ENCODE measurements around the gene USF1. TPM values are rescaled to one million over a fixed set of nuclear protein-coding genes. Genes with fewer than 3 reads are reported as not detected.

Gene USF1
- total RNA-seq, 4 donors from 2014 or later = 35.9 to 55.7 (median 49.4) TPM

GRCh38 chr1:161088587-161089110, 42.9 kb upstream of the USF1 start:
- H3K4me3 ChIP-seq = peak overlapping the region; percentile 50 to 65 (median 64)
- H3K9me3 ChIP-seq = no peaks in the 10 kb centered on the region
- no peak for TF ChIP-seq CTCF (IDR thresholded peaks at IDR 0.05)
- no peak for TF ChIP-seq POLR2A (IDR thresholded peaks at IDR 0.05)
- DNase-seq = no peak
- peaks cover 16 to 85% (median 18%) of the 10 kb centered on the region in 3 donors for H3K4me1 ChIP-seq
- 41 to 86% methylated on average over 3 of the region's 3 CpGs for WGBS, 2 donors
- no peaks in the 10 kb centered on the region for H3K36me3 ChIP-seq
- H3K27ac ChIP-seq = peak overlapping the region; percentile 90 to 97 (median 94)
- intact Hi-C loops (cut with DNase I) = no loop called here
- no peaks in the 10 kb centered on the region for H3K27me3 ChIP-seq

GRCh38 chr1:161086457-161086856, 40.7 kb upstream of the USF1 start:
- Histone ChIP-seq H3K4me3 (peak overlapping the region; percentile 50 to 65 (median 64)), H3K27me3 (no peaks in the 10 kb centered on the region), H3K4me1 (peaks cover 26 to 85% (median 30%) of the 10 kb centered on the region in 3 donors), H3K9me3 (no peaks in the 10 kb centered on the region), H3K36me3 (no peaks in the 10 kb centered on the region), H3K27ac (peak overlapping the region; percentile 90 to 97 (median 94))
- peak in 1 of 4 donors; percentile 43 for TF ChIP-seq POLR2A (IDR thresholded peaks at IDR 0.05)
- TF ChIP-seq CTCF (IDR thresholded peaks at IDR 0.05) = no peak
- WGBS, 2 donors = 0 to 60% methylated on average over 1 to 2 of the region's 4 CpGs
- DNase-seq = no peak
- intact Hi-C loops (cut with DNase I) = no loop called here

GRCh38 chr1:161085165-161085564, 39.4 kb upstream of the USF1 start:
- peak overlapping the region; percentile 89 to 97 (median 94) for H3K27ac ChIP-seq
- no peaks in the 10 kb centered on the region for H3K27me3 ChIP-seq
- TF ChIP-seq CTCF (IDR thresholded peaks at IDR 0.05) = no peak
- no peak for TF ChIP-seq POLR2A (IDR thresholded peaks at IDR 0.05)
- no peaks in the 10 kb centered on the region for H3K9me3 ChIP-seq
- peak overlapping the region; percentile 50 to 65 (median 64) for H3K4me3 ChIP-seq
- peaks cover 0 to 3% (median 0%) of the 10 kb centered on the region in 3 donors for H3K36me3 ChIP-seq
- 57% methylated on average over 1 of the region's 2 CpGs; no CpG with 5 or more reads in 1 of the 2 donors for WGBS, 2 donors
- H3K4me1 ChIP-seq = peaks cover 33 to 86% (median 34%) of the 10 kb centered on the region in 3 donors
- no peak for DNase-seq
- intact Hi-C loops (cut with DNase I) = no loop called here

GRCh38 chr1:161084597-161084988, 38.8 kb upstream of the USF1 start:
- no peak for TF ChIP-seq CTCF (IDR thresholded peaks at IDR 0.05)
- Histone ChIP-seq H3K4me3 (peak overlapping the region; percentile 50 to 65 (median 64)), H3K9me3 (no peaks in the 10 kb centered on the region), H3K4me1 (peaks cover 31 to 86% (median 32%) of the 10 kb centered on the region in 3 donors), H3K27ac (peak overlapping the region; percentile 89 to 97 (median 94)), H3K36me3 (peaks cover 0 to 8% (median 0%) of the 10 kb centered on the region in 3 donors), H3K27me3 (peaks cover 0 to 4% (median 0%) of the 10 kb centered on the region in 4 donors)
- 80% methylated on average over 1 of the region's 1 CpG; no CpG with 5 or more reads in 1 of the 2 donors for WGBS, 2 donors
- intact Hi-C loops (cut with DNase I) = no loop called here
- DNase-seq = no peak

- 60 to 77% methylated on average over 7 to 10 of the region's 10 CpGs for WGBS, 2 donors
- peaks cover 33 to 86% (median 34%) of the 10 kb centered on the region in 3 donors for H3K4me1 ChIP-seq
- peaks cover 0 to 13% (median 0%) of the 10 kb centered on the region in 3 donors for H3K36me3 ChIP-seq
- peaks cover 0 to 7% (median 0%) of the 10 kb centered on the region in 4 donors for H3K27me3 ChIP-seq
- peak overlapping the region; percentile 89 to 97 (median 94) for H3K27ac ChIP-seq
- peak overlapping the region; percentile 28 to 65 (median 57) for H3K4me3 ChIP-seq
- TF ChIP-seq POLR2A (IDR thresholded peaks at IDR 0.05) (no peak), CTCF (IDR thresholded peaks at IDR 0.05) (no peak)
- intact Hi-C loops (cut with DNase I) = no loop called here
- no peaks in the 10 kb centered on the region for H3K9me3 ChIP-seq
- DNase-seq = no peak
These were observed 38.2 kb upstream of the USF1 start for GRCh38 chr1:161083748-161084596.

Data from esophagus squamous epithelium (tissue), 5 donors.